Fibroblast of gingiva (primary cell): ENCODE measurements around the gene COL3A1.

Experiments used
- DNase-seq: peaks from one replicate; pipeline ENCODE4 v3.0.0-alpha.2; 2011; ENCODE audit warnings: low read depth

Gene COL3A1

GRCh38 chr2:188974164-188974563, at the start of gene COL3A1:
COL3A1 (plus strand) TSS chr2:188974373; CDS start chr2:188974490, 117 bp downstream.
- peak; percentile 89 for DNase-seq

GRCh38 chr2:188928643-188929042, 45.5 kb upstream of the COL3A1 start:
- DNase-seq = no peak

DNA sequence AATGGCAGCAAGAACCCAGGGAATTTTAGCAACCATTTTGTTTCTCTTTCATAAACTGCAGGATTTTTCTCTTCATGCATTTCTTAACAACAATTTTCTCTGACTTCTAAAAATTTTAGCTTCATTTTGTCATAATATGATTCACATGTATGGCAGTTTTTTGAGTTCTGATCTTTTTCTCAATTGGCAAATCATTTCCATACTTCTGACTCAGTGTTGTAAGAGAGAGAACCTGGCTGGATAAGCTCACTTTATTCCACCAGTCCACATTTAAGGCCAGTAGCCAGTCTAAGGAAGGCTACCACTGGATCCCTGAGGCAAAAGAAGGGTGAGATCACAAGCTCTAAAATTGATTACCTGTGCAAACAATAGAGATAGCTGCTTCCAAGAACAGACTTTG, 42.8 kb upstream of the COL3A1 start:
- peak; percentile 73 for DNase-seq

DNA sequence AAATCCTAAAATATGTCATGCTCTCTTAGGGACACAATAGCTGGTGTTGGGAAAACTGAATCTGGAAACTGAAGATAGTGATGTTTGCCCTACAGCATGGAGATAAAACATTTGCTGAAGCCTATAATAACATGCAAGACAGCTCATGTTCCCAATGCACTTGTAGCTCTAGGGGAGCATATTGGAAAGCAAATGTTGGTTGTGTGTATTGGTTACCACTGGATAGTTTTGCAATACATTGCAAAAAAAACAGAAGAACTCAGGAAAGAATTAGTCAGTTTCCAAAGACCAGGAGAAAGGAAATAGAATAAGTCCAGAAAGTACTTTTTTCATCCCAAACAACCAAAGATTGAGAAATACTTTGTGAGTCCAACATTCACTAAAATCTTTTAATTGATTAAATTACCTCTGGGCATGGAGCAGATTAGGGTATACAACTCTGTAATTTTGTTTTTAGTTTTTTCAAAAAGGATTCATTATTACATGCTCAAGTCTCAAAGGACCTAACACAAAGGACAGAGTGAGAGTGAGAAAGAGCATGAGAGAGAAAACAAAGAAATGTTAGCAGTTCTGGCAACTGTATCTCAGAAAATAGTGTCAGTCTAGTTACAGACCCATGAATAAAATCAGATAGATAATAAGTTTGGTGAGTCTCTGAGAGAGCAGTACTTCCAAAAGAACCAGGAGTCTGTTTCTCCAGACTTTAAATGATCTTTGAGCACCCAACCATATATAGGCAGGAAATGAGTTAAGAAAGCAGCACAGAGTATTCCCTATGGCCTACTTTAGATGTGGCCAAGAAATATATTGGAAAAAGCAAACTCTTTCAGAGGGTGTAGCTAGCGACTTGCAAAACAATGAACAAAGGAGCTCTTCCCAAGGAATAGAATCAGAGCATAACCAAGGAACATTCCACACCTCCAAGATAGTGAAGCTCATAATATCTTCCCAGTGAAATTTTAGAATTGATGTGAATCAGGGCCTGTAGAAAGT, 36.6 kb upstream of the COL3A1 start:
- DNase-seq = peak; percentile 97

- peak; percentile 26 for DNase-seq
Observed at GRCh38 chr2:188940171-188940570, 34.0 kb upstream of the COL3A1 start.

GRCh38 chr2:188944442-188944841, 29.7 kb upstream of the COL3A1 start:
- DNase-seq = no peak

DNA sequence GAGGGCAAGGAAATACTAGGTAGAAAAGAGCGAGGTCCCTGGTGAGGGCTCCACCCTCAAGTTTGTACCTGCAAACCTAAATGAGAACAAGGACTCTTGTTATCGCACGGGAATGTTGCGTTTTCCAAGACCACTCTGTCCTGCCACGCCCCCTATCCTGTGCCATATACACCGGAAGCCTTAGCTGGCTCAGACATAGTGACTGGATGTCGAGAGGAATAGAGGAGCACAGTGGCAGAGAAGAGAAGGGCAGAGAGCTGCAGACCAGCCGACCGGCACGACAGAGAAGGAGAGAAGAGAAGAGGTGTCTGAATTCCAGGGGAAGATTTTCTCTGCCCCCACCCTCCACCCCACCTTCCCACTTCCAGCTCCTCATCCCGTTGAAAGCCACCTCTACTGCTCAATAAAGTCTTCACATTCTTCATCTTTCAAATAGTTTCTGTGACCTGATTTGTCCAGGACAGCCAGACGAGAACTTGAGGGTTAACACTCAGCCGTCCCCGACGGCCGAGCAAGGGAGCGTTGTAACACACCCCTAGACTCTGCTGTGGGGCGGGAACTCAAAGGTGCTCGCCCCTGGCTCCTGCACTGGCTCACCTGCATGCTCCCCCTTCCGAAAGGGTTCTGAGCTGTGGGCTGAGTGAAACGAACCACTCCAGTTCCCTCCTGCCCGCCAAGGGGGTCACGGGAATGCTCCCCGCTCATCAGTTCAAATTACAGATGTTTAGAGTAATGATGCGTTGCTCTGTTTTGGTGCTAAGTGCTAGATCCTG, 24.9 kb upstream of the COL3A1 start:
- DNase-seq = no peak

- no peak for DNase-seq
Observed at GRCh38 chr2:188952901-188953300, 21.3 kb upstream of the COL3A1 start.

- no peak for DNase-seq
Observed at GRCh38 chr2:188956290-188956689, 17.9 kb upstream of the COL3A1 start.

DNA sequence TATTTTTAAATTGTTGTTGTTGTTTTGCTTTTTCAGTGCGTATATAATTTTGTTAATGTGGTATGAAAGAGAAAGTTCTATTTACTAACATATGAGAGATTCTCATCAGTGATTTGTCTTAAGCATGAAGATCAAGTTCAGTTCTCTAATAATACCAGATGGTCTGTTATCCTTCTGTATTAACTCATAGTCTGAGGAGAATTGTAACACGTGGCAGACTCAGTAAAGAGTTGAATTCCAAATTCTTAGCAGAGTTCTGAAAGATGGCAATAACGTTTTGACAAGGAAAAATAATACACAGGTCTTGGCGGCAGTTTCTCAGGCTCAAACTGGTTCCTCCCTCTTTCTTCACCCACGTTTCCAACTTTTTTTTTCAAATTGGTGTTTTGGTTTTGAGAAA, 17.2 kb upstream of the COL3A1 start:
- no peak for DNase-seq

DNA sequence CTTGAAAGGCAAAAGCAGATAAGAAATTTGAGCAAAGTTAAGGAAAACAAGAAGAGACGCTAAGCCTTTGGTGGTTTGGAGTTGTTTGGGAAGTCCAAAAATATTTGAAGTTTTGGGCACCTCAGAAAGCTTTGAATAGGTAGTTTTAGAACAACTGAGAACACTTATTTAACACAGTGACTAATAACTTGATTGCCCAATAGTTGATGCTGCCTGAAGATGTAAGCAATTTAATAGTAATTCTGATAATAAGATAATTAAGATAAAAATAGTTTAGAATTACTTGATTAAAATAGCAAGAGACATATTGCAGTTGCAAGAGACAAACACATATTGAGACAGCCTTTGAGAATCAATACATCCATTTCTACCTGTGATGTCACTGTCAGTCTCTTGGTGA, 16.5 kb upstream of the COL3A1 start:
- no peak for DNase-seq

DNA sequence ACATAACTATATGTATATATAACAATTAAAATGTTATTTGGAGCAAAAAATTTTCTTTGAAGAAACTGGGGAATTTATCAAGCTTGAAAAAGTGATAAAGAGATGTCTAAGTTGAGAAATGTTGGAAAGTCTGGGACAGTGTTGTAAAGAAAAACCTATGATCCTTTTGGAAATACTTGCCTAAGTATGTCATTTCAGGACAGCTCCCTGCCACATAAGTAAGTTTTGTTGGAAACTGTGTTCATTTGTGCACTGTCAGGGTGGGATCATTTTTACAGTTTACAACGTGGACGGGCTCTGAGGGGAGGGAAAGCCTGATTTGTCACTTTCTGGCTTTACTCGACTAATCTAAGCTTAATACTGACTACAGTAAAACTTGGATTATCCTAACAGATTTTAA, 10.4 kb upstream of the COL3A1 start:
- DNase-seq = no peak

GRCh38 chr2:188964976-188965546, 9.1 kb upstream of the COL3A1 start:
- DNase-seq = no peak

DNA sequence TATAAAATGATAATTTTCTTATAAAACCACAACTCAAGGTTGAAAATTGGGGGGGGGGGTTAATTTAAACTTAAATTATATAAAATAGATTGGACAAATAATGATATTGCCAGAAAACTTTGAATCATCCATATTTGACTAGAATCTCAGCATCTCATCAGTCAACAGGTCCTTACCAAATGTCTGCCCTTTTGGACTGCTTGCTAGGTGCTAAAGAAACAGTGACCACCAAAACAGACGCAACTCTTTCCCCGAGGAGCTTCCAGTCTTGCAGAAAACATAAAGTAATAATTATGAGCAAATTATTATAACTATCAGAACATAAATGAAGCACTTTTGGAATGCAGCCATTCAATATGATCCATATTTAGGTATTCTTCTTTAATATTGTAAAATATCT, 8.6 kb upstream of the COL3A1 start:
- DNase-seq = no peak

DNA sequence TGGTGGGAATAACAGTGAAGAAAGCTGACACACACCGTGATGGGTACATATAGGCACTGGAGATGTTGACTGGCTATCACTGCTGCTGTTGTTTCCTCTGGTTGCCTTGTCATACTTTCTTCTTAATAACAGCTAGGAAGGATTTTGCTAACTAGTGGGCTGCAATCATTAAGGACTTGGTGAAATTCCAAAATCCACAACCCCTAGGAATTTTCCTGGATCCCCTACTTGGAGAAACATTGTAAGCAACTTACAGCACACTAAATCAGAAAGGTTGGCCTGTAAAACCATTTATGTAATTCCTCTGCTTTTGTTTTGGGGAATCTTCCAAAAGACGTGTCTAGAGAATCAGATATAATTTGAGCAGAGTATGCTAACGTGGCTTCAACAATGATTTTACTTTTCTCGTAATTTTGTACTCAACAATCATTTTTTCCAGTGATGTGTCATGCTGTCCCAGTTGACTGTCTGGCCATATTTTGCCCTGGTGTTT, 8.0 kb upstream of the COL3A1 start:
- DNase-seq = peak; percentile 9

DNA sequence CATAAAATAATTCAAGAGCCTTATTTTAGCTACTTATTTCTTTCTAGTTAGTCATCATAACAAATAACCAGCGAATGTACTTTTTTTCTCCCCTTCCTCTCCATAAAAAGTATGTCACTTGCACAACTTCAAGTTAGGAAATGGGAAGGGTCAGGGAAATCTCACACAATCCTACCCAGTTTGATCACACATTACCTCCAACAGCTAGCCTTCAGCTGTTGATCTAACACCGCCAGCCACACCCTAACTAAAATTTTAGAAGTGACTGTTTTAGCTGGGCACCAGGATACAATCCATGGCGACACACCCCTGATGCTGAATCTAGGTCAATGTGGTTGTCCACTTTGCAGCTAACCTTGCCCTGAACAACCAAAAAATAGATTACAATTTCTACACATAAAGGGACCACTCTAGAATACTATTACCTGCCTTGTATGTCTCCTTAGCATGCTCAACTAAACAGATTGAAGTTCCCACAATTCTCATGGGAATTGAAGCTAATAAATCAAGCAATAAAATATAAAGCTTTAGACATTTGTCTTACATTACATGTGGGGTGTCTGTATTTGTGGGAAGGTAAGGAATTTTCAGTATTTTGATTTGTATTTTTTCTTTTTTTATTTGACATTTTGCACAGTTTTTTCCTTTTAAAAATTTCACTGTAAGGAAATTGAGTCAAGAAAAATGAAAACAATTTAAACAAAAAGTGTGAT, 7.3 kb upstream of the COL3A1 start:
- DNase-seq = peak; percentile 29

- DNase-seq = peak; percentile 60
Observed at GRCh38 chr2:188969236-188969635, 4.9 kb upstream of the COL3A1 start.

GRCh38 chr2:188969651-188970050, 4.5 kb upstream of the COL3A1 start:
- DNase-seq = no peak

DNA sequence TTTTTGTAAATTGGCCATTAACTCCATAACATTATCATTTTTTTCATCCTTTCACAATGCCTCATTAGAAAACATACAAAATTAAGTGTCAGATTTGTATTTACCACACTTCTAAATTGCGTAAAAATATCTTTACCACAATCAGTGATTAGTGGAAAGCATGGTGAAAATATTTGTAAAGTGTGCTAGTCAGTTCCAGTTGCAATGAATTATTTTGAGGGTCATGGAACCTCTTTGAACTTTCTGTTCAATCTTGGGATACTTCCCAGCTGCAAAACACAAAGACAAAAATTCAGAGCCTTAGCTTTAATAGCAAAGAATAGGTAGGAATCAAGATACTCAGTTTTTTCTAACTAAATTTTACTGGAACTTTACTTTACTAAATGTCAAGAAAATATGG, 4.0 kb upstream of the COL3A1 start:
- no peak for DNase-seq

- DNase-seq = no peak
Observed at GRCh38 chr2:188971432-188971861, 2.7 kb upstream of the COL3A1 start.

DNA sequence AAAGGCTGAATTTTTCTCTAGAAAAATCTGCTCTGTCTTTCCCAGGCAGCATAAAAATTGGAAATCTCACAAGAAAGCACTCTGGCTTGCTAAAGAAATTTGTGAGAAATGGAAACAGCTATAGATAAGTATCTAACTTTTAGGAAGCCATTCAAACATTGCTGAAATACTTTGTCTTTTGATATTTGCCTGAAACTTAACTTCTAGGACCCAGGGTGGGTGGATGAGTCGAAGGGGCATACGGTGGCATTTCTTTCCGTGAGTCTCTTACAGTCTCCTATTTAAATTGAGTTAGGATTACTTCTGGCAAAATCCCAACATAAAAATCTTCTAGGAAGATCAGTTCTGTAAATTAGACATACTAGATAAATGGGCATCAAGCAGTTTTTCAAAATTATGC, 532 bp upstream of the COL3A1 start:
- DNase-seq = no peak
